Lower lobe of right lung (tissue), 2 donors: ENCODE results near the gene SULF2. TPM values are rescaled to one million over a fixed set of nuclear protein-coding genes. Genes with fewer than 3 reads are reported as not detected.

Experiments used
- ATAC-seq, 2 donors: fragments of 200-7000 bp; cut with Tn5 transposase; one replicate each; pipeline ENCODE4 v1.9.1; 2020 to 2022; ENCODE audit warnings: mild to moderate bottlenecking in 2 of 2, moderate library complexity in 2 of 2
- DNase-seq: peaks from one replicate; pipeline ENCODE4 v3.0.0-alpha.2; 2020
- H3K27ac ChIP-seq: fragments of 200-600 bp; one replicate; pipeline ENCODE4 v1.8.0; 2022
- H3K27me3 ChIP-seq: fragments of 200-600 bp; one replicate; pipeline ENCODE4 v1.8.0; 2022; ENCODE audit warnings: low read depth
- H3K36me3 ChIP-seq: fragments of 200-600 bp; one replicate; pipeline ENCODE4 v1.8.0; 2022; ENCODE audit warnings: mild to moderate bottlenecking
- H3K4me1 ChIP-seq: fragments of 200-600 bp; one replicate; pipeline ENCODE4 v1.8.0; 2022
- H3K4me3 ChIP-seq: fragments of 200-600 bp; one replicate; pipeline ENCODE4 v1.8.0; 2022; ENCODE audit warnings: mild to moderate bottlenecking
- H3K9me3 ChIP-seq: fragments of 200-600 bp; one replicate; pipeline ENCODE4 v1.8.0; 2022
- intact Hi-C: fragments of 100-400 bp; cut with DNase I; formaldehyde crosslinking; loops from one replicate; pipeline ENCODE4 v1.11.0; 2022
- total RNA-seq: library from RNA; stranded (reverse); fragmentation: NEBNext Ultra II Directional; extraction: Animal tissue kit (Norgen Biotek cat#: 25700); gene quantifications from one replicate; pipeline ENCODE4 v1.2.1, GENCODE V29; 2021
- TF ChIP-seq, protein P1 (sequence below): fragments of 200-600 bp; IDR thresholded peaks from one replicate; pipeline ENCODE4 v1.8.0; 2022; ENCODE audit warnings: antibody characterized with exemption, mild to moderate bottlenecking
- donor health status: DM: no; HTN: yes; CAD: no; lungs with severe emphysema.

Gene SULF2
- total RNA-seq, 1 donor from 2014 or later = 34.6 TPM

DNA sequence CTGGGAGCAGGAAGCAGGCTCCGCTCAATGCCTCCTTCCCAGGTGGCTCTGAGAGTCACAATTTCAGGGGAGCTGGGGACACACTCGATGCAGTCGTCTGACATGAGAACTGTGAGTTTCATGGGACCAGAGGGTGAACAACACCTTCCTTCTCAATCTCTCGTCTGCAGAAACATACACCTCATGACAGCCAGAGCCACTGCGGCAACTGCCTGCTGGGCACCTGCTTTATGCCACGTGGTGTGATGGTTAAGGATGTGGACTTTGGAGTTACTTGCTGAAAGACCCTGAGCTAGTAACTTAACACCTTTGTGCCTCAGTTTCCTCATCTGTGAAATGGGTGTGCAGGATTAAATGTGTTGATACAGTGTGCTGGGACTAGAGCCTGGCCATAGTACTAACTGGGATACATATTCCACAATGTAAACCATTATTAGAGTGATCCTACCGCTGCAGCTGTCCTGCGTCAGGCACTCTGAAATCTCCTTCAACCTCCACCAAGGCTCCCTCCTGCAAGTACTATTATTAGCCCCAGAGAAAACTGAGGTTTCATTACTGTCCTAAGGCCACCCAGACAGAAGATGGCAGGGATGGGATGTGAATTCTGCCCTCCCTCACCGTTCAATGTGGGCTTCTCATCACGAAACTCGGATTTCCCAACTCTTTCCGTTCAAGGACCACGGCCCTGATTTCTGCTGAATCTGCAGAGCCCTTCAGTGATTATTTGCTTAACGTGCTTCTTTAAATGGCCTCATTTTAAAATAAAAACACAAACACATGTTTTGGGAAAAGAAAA, 24.4 kb downstream of the SULF2 start:
- ATAC-seq (no peak), DNase-seq (no peak)
- Histone ChIP-seq H3K36me3 (no peaks in the 10 kb centered on the region), H3K4me3 (no peak overlapping the region), H3K9me3 (no peaks in the 10 kb centered on the region), H3K27me3 (peaks cover 27% of the 10 kb centered on the region), H3K27ac (no peak overlapping the region), H3K4me1 (peaks cover 20% of the 10 kb centered on the region)
- TF ChIP-seq, protein P1, sequence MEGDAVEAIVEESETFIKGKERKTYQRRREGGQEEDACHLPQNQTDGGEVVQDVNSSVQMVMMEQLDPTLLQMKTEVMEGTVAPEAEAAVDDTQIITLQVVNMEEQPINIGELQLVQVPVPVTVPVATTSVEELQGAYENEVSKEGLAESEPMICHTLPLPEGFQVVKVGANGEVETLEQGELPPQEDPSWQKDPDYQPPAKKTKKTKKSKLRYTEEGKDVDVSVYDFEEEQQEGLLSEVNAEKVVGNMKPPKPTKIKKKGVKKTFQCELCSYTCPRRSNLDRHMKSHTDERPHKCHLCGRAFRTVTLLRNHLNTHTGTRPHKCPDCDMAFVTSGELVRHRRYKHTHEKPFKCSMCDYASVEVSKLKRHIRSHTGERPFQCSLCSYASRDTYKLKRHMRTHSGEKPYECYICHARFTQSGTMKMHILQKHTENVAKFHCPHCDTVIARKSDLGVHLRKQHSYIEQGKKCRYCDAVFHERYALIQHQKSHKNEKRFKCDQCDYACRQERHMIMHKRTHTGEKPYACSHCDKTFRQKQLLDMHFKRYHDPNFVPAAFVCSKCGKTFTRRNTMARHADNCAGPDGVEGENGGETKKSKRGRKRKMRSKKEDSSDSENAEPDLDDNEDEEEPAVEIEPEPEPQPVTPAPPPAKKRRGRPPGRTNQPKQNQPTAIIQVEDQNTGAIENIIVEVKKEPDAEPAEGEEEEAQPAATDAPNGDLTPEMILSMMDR = no peak
- intact Hi-C loops = no loop called here

DNA sequence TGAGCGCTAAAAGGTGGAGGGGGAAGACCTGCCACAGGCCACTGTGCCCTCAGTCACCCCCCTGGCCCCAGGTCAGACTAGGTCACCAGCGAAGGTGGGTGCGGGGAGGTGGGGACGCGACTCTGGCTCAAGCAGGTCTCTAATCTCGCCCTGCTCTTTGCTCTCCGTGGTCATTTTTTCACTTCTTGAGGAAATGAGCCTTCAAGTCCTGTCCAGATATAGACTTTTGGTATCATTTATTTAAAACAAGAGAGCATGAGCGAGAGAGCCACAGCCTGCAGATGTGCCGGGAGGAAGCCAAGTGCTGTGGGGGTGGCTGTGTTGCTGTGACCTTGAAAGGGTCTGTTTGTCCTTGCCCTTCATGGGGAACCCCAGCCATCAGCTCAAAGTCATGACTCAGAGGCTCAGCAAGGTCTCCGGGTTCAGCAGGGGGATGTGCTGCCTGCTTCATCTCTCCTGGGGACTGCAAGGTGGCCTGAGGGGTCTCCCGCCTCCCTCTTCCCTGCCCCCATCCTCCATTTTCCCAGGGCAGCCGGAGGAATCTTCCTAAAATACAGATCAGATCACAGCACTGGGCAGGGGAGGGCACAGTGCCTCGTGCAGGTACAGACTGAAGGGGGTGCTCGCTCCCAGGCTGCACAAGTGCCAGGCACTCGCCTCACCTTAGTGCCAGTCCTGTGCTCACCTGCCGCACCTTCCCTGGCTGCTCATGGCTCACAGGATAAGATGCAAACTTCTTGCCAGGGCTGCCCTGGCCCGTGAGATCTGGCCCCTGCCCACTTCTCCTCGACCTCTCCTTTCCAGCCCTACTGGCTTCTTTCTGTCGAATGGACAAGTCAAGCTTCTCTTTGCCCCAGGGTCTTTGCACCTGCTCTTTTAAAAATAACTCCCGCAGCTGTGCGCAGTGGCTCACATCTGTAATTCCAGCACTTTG, 26.5 kb downstream of the SULF2 start:
- ATAC-seq (no peak), DNase-seq (no peak)
- TF ChIP-seq, protein P1 = no peak
- intact Hi-C loops = no loop called here
- no peaks in the 10 kb centered on the region for H3K36me3 ChIP-seq
- H3K9me3 ChIP-seq = no peaks in the 10 kb centered on the region
- H3K27ac ChIP-seq = no peak overlapping the region
- peaks cover 27% of the 10 kb centered on the region for H3K27me3 ChIP-seq
- H3K4me1 ChIP-seq = peaks cover 12% of the 10 kb centered on the region
- no peak overlapping the region for H3K4me3 ChIP-seq

DNA sequence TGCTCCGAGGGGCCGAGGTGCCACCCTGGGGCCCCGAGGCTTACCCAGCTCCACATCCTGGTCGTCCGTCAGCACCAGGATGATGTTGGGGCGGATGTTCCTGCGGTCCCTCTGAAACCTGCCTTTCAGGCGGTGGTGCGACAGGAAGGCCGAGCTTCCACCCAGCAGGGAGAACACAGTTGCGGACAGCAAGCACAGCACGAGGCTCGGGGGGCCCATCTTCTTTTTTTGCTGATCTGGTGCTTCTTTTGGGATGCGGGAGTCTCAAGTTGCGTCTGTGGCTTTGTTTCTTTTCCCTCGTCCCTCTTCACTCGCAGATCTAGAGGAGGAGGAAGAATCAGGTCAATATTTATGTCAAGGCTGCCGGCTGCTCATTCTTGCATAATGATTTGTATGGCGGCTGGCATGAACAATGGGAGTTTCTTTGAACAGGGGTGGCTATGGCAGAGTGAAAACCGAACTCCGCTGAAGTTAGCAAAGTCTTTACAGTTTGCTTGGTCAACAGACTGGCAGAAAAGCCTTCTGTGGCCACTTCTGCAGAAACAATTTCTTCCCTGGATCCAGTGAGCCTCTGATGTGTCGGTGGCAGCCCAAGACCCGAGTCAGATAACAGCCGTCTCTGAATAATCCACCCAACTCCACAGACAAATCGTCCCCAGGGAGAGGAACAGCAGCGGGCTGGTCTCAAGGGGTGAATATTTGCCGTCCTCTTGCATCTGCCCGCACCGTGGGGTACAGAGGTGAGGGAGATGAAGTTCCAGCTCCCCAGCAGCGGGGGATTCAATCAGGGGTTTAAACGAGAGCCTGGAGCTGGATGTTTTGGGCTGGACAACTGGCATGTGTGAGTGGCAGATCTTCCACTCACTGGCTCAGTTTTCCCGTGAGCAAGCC, 27.9 kb downstream of the SULF2 start:
- TF ChIP-seq, protein P1 = no peak
- Histone ChIP-seq H3K36me3 (no peaks in the 10 kb centered on the region), H3K9me3 (no peaks in the 10 kb centered on the region), H3K4me3 (no peak overlapping the region), H3K27me3 (peaks cover 20% of the 10 kb centered on the region), H3K4me1 (peaks cover under 1% of the 10 kb centered on the region), H3K27ac (no peak overlapping the region)
- intact Hi-C loops = no loop called here
- ATAC-seq = no peak
- DNase-seq = no peak

DNA sequence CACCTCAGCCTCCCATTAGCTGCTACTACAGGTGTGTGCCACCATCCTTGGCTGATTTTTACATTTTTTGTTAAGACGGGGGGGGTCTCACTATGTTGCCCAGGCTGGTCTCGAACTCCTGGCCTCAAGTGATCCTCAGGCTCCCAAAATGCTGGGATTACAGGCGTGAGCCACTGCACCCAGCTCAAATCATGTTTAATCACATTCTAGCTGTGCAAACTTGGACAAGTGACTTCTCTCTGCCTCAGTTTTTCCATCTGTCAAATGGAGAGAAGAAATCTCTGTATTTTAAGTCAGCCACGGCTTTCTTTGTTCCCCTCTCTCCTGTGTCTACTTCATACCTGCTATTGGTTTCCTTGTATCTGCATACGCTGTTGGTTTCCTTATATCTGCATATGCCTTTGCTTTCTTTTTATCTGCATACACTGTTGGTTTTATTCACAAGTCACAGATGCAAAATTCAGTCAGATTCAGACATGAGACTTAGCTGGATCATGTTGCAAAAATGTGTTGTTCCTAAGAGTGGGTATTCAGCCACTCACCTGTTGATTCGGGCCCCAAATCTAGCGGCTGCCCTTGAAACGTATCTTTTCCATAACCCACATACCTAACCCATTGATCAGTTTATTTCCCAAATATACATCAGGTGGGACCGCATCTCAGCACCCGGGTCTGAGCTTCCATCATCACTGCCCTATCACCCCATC, 30.2 kb downstream of the SULF2 start:
- intact Hi-C loops = no loop called here
- DNase-seq (no peak), ATAC-seq (no peak)
- Histone ChIP-seq H3K4me1 (peaks cover 2% of the 10 kb centered on the region), H3K4me3 (no peak overlapping the region), H3K27ac (no peak overlapping the region), H3K36me3 (no peaks in the 10 kb centered on the region), H3K9me3 (no peaks in the 10 kb centered on the region), H3K27me3 (peaks cover 9% of the 10 kb centered on the region)
- TF ChIP-seq, protein P1 = no peak
